ENCODE data around the gene PLCB1. TPM values are rescaled to one million over a fixed set of nuclear protein-coding genes. Genes with fewer than 3 reads are reported as not detected.

The PLCB1 gene
- total and polyA plus RNA-seq, 2 experiments from 2014 or later = 8.0 to 17.6 TPM

DNA sequence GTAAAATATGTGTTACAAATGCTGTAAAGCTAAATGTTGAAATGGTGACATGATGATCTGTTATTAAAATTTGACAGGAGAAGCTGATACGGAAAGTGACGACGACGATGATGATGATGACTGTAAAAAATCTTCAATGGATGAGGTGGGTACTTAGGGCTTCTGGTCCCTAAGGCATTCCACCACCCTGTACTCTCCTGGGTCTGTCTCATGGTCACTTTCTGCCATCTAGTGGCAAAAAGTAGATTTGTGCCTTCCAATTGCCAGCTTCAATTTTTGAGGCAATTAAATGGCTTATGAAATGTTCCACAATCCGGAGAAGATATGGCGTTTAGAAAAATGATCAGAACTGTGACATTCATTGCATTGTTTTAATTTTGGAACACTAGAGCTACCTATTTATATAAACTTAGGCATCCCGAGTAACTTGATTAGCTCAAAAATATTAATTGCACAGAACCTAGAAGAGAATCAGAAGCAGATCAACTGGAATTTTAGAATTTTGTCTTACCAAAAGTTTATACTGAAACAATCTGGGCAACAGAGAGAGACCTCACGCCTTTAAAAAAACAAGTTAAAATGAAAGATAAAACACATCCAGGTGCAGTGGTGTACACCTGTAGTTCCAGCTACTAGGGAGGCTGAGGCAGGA lies 590.3 kb downstream of the PLCB1 start:
- Histone ChIP-seq H3K27ac (no peak overlapping the region), H3K36me3 (no peaks in the 10 kb centered on the region), H3K4me1 (ENCODE audit: low read depth) (no peaks in the 10 kb centered on the region), H3K4me3 (no peak overlapping the region), H3K9me3 (ENCODE audit: low read depth) (no peaks in the 10 kb centered on the region), H3K27me3 (no peaks in the 10 kb centered on the region)
- TF ChIP-seq, protein P1, sequence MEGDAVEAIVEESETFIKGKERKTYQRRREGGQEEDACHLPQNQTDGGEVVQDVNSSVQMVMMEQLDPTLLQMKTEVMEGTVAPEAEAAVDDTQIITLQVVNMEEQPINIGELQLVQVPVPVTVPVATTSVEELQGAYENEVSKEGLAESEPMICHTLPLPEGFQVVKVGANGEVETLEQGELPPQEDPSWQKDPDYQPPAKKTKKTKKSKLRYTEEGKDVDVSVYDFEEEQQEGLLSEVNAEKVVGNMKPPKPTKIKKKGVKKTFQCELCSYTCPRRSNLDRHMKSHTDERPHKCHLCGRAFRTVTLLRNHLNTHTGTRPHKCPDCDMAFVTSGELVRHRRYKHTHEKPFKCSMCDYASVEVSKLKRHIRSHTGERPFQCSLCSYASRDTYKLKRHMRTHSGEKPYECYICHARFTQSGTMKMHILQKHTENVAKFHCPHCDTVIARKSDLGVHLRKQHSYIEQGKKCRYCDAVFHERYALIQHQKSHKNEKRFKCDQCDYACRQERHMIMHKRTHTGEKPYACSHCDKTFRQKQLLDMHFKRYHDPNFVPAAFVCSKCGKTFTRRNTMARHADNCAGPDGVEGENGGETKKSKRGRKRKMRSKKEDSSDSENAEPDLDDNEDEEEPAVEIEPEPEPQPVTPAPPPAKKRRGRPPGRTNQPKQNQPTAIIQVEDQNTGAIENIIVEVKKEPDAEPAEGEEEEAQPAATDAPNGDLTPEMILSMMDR (IDR thresholded peaks at IDR 0.05; ENCODE audit: low read depth, low read length) = peak; percentile 71
- DNase-seq (ENCODE audit: low read depth in 1 of 2, low spot score in 1 of 2) = peak; percentile 71 to 84

DNA sequence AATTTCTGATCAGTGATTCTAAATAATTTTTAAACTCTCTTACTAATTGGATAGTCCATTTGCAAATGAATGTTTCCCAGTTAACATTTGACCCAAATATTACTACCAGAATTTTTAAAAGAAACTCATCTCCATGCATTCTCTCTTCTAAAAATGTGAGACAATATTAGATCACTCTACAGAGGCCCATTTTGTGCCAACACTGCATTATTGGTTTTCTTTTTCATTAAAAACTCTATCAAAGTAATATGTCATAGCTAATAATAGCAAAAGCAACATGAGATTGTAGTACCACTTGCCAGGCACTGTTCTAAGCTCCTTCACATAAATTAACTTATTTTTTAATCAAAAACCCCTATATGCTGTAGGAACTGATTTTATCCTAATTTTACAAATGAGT lies 591.2 kb downstream of the PLCB1 start:
- TF ChIP-seq, protein P1 (IDR thresholded peaks at IDR 0.05; ENCODE audit: low read depth, low read length) = no peak
- no peak for DNase-seq (ENCODE audit: low read depth in 1 of 2, low spot score in 1 of 2)
- Histone ChIP-seq H3K27me3 (no peaks in the 10 kb centered on the region), H3K36me3 (no peaks in the 10 kb centered on the region), H3K4me3 (no peak overlapping the region), H3K27ac (no peak overlapping the region), H3K9me3 (ENCODE audit: low read depth) (no peaks in the 10 kb centered on the region), H3K4me1 (ENCODE audit: low read depth) (no peaks in the 10 kb centered on the region)

DNA sequence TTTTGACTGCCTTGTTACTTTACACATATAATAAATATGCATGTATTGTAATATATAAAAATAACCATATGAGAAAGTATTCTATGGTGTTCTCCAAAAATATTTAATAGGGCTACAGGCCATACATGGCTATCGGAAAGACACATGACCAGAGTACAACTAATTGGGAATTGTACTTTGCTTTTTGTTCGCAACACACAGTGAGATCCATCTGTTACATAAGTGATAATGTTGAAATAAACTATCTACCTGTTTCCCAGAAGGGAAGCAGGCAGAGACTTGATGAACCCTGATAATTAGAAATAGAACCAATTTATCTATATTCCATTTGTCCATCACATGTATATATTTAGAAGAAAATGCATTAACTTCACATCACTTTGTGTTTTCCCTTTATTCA lies 592.8 kb downstream of the PLCB1 start:
- DNase-seq (ENCODE audit: low read depth in 1 of 2, low spot score in 1 of 2) = no peak
- TF ChIP-seq, protein P1 (IDR thresholded peaks at IDR 0.05; ENCODE audit: low read depth, low read length) = no peak
- Histone ChIP-seq H3K27ac (no peak overlapping the region), H3K4me1 (ENCODE audit: low read depth) (no peaks in the 10 kb centered on the region), H3K36me3 (no peaks in the 10 kb centered on the region), H3K9me3 (ENCODE audit: low read depth) (no peaks in the 10 kb centered on the region), H3K4me3 (no peak overlapping the region), H3K27me3 (no peaks in the 10 kb centered on the region)

DNA sequence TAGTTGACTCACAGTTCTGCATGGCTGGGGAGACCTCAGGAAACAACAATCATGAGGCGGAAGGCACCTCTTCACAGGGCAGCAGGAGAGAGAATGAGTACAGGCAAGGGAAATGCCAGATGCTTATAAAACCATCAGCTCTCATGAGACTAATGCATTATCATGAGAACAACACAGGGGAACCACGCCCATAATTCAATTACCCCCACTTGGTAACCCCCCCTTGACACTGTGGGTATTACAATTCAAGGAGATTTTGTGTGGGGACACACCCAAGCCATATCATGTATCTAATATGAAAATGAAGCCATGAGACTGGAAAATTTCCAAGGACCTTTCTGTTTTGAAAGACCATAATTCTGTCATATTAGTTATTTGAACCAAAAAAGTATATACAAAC lies 594.4 kb downstream of the PLCB1 start:
- Histone ChIP-seq H3K36me3 (no peaks in the 10 kb centered on the region), H3K27ac (no peak overlapping the region), H3K27me3 (no peaks in the 10 kb centered on the region), H3K4me3 (no peak overlapping the region), H3K4me1 (ENCODE audit: low read depth) (no peaks in the 10 kb centered on the region), H3K9me3 (ENCODE audit: low read depth) (no peaks in the 10 kb centered on the region)
- TF ChIP-seq, protein P1 (IDR thresholded peaks at IDR 0.05; ENCODE audit: low read depth, low read length) = no peak
- DNase-seq (ENCODE audit: low read depth in 1 of 2, low spot score in 1 of 2) = no peak

DNA sequence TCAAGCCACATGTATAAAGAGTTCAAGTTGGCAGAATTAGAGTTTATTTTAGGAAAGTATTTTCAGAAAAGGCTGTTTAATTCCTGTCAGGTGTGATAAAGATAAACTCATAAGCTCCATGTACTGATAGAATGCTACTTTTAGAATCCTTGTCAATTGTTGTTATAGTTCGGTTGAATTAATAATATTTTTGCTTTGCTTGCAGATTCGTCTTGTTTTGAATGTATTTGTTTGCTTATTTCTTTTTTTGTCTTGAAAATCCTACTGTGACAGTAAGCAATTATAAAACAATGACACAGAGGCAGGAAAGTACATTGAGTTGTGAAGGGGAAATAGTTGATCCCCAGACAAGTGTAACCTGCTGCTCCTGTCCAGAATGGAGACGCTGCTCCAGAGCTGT lies 602.9 kb downstream of the PLCB1 start:
- DNase-seq (ENCODE audit: low read depth in 1 of 2, low spot score in 1 of 2) = no peak
- H3K9me3 ChIP-seq (ENCODE audit: low read depth) = no peaks in the 10 kb centered on the region
- no peak overlapping the region for H3K27ac ChIP-seq
- H3K36me3 ChIP-seq = no peaks in the 10 kb centered on the region
- no peaks in the 10 kb centered on the region for H3K27me3 ChIP-seq
- no peak overlapping the region for H3K4me3 ChIP-seq
- H3K4me1 ChIP-seq (ENCODE audit: low read depth) = no peaks in the 10 kb centered on the region
- TF ChIP-seq, protein P1 (IDR thresholded peaks at IDR 0.05; ENCODE audit: low read depth, low read length) = no peak
